Fibroblast of lung (primary cell): ENCODE data around the gene OR2V2. TPM values are rescaled to one million over a fixed set of nuclear protein-coding genes. Genes with fewer than 3 reads are reported as not detected.

Experiments used
- DNase-seq, 2 donors: peaks; one replicate each; pipeline versions ENCODE4 v3.0.0 to v3.0.0-alpha.2; 2010; ENCODE audit warnings: low read depth in 2 of 2
- H2AFZ ChIP-seq: 2 replicates; pipeline ENCODE4 v1.5.1; 2012; ENCODE audit warnings: low read length, control low read depth, inconsistent platforms
- H3K27ac ChIP-seq: 2 replicates; pipeline ENCODE4 v1.5.1; 2011; ENCODE audit warnings: low read length, control low read depth; ENCODE audit not compliant: insufficient read depth
- H3K27me3 ChIP-seq: 2 replicates; pipeline ENCODE4 v1.5.1; 2011; ENCODE audit warnings: mild to moderate bottlenecking, low read length; ENCODE audit not compliant: control insufficient read depth, insufficient read depth
- H3K36me3 ChIP-seq: 2 replicates; pipeline ENCODE4 v1.5.1; 2011; ENCODE audit warnings: low read length; ENCODE audit not compliant: control insufficient read depth, insufficient read depth
- H3K4me1 ChIP-seq: 2 replicates; pipeline ENCODE4 v1.5.1; 2011; ENCODE audit warnings: low read length; ENCODE audit not compliant: control insufficient read depth, insufficient read depth; ENCODE audit errors: extremely low read depth
- H3K4me2 ChIP-seq: 2 replicates; pipeline ENCODE4 v1.5.1; 2011; ENCODE audit warnings: low read length, control low read depth; ENCODE audit not compliant: insufficient read depth; ENCODE audit errors: extremely low read depth
- H3K4me3 ChIP-seq, 4 experiments: fragments of 200-600 bp in 1 of 4; sonication (generic) in 1 of 4; replicated peaks in 1 of 4; 2 replicates each; pipeline ENCODE4 v1.5.1; 2011 to 2016; ENCODE audit warnings: low read length in 4 of 4, low read depth in 3 of 4, mild to moderate bottlenecking in 3 of 4, control low read depth in 2 of 4, inconsistent platforms in 1 of 4, mixed read lengths in 1 of 4; ENCODE audit not compliant: insufficient read depth in 1 of 4; ENCODE audit errors: control extremely low read depth in 1 of 4
- H3K79me2 ChIP-seq: 2 replicates; pipeline ENCODE4 v1.5.1; 2012; ENCODE audit warnings: mild to moderate bottlenecking, low read length, inconsistent platforms; ENCODE audit not compliant: control insufficient read depth, insufficient read depth
- H3K9ac ChIP-seq: 2 replicates; pipeline ENCODE4 v1.5.1; 2011; ENCODE audit warnings: mild to moderate bottlenecking, low read length, control low read depth; ENCODE audit not compliant: insufficient read depth
- H3K9me3 ChIP-seq: 2 replicates; pipeline ENCODE4 v1.5.1; 2012; ENCODE audit warnings: low read depth, low read length; ENCODE audit not compliant: control insufficient read depth, insufficient read depth
- H4K20me1 ChIP-seq: 2 replicates; pipeline ENCODE4 v1.5.1; 2011; ENCODE audit warnings: low read length; ENCODE audit not compliant: control insufficient read depth, insufficient read depth; ENCODE audit errors: extremely low read depth
- EZH2 ChIP-seq: IDR thresholded peaks from 2 replicates; pipeline ENCODE4 v1.5.1; 2012; ENCODE audit warnings: low read length, control low read depth, mild to moderate bottlenecking; ENCODE audit errors: missing control alignments
- polyA plus RNA-seq, 2 donors: library from polyadenylated mRNA; depleted of rRNA in 1 of 2; stranded (reverse) in 1 of 2; unstranded in 1 of 2; fragments of >200 nt; gene quantifications; 2 replicates each; pipeline ENCODE4 v1.2.1, GENCODE V29; 2011 to 2012; ENCODE audit warnings: missing spikeins in 1 of 2
- total RNA-seq: library from RNA; depleted of rRNA; stranded (reverse); fragments of >200 nt; gene quantifications from 2 replicates; pipeline ENCODE4 v1.2.1, GENCODE V29; 2014
- TF ChIP-seq, protein P1 (sequence below), 2 donors: IDR thresholded peaks in 1 of 2; conservative IDR thresholded peaks in 1 of 2; 1 replicate in 1 of 2; 2 replicates in 1 of 2; pipeline ENCODE4 v1.5.1; 2011 to 2012; ENCODE audit warnings: low read length in 2 of 2, control low read depth in 1 of 2, inconsistent platforms in 1 of 2, low read depth in 1 of 2, mild to moderate bottlenecking in 1 of 2

OR2V2 gene
- total and polyA plus RNA-seq, 2 donors (not counting 1 experiment from before 2014, with no cell fraction given), result not detected

DNA sequence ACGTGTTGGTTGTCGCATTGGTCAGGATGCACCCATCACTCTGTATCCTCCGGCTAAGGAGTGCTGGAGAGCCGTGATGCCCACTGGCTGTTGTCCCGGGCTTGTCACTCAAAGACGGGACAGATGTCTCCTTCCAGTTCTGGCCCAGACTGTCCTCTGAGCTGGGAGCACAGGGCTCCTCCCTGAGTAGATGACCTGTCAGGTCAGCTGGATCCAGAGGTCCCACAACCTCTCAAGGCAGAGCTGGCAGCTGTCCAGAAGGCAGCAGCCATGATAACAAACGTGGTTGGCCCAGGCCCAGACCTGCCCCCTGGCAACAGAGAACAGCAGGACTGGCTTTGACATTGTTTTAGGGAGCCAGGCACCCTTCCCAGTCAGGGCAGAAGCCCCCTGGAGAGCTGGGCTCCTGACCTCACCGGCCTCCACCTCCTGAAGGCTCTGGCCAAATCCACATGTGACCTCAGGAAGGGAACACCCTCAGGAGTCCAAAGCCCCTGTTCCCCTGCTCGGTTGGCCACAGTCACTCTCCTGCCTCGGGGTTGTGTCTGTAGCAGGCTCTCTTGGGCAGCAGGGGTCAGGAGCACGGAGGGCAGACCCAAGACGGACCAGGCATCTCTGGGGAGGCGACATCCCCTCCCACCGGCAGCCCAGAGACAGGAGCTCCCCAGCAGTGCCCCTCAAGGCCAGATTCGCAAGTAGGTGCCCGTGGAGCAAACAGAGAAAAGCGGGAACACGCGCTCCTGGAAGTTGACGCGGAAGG lies 47.3 kb downstream of the OR2V2 start:
- TF ChIP-seq, protein P1, sequence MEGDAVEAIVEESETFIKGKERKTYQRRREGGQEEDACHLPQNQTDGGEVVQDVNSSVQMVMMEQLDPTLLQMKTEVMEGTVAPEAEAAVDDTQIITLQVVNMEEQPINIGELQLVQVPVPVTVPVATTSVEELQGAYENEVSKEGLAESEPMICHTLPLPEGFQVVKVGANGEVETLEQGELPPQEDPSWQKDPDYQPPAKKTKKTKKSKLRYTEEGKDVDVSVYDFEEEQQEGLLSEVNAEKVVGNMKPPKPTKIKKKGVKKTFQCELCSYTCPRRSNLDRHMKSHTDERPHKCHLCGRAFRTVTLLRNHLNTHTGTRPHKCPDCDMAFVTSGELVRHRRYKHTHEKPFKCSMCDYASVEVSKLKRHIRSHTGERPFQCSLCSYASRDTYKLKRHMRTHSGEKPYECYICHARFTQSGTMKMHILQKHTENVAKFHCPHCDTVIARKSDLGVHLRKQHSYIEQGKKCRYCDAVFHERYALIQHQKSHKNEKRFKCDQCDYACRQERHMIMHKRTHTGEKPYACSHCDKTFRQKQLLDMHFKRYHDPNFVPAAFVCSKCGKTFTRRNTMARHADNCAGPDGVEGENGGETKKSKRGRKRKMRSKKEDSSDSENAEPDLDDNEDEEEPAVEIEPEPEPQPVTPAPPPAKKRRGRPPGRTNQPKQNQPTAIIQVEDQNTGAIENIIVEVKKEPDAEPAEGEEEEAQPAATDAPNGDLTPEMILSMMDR (conservative IDR thresholded peaks at IDR 0.05 in 1 of 2, IDR thresholded peaks at IDR 0.05 in 1 of 2; ENCODE audit: low read depth in 1 of 2, low read length in 2 of 2), result no peak
- TF ChIP-seq EZH2, result no peak
- Histone ChIP-seq H3K9ac (no peak overlapping the region), H3K27ac (no peak overlapping the region), H3K27me3 (no peaks in the 10 kb centered on the region), H3K9me3 (no peaks in the 10 kb centered on the region), H2AFZ (no peak overlapping the region), H3K4me1 (peaks cover 2% of the 10 kb centered on the region), H3K36me3 (no peaks in the 10 kb centered on the region), H3K4me2 (no peak overlapping the region), H3K79me2 (no peaks in the 10 kb centered on the region), H4K20me1 (no peaks in the 10 kb centered on the region), H3K4me3 (no peak overlapping the region)
- no peak for DNase-seq

DNA sequence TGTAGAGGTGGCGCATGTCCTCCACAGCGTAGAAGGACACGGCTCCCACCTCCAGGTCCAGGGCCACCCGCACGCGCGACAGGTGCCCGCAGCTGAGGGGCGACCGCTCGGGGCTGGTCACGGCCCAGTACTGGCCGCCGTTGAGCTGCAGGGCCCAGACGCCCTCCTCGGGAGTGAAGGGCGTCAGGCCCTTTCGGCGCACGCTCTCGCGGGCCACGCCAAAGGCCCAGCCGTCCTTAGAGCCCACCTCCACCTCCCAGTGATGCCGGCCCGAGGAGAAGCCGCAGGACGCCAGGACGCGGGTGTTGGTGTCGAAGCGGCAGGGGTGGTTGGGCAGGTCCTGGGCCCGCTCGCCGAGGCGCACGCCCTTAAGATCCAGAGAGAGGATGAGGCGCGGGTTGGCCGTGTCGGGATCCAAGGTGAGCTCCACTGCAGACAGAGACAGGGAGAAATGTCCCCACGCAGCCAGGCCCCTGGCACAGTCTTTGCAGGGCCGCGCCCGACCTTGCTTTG lies 47.9 kb downstream of the OR2V2 start:
- Histone ChIP-seq H3K4me2 (no peak overlapping the region), H3K36me3 (no peaks in the 10 kb centered on the region)
- TF ChIP-seq, protein P1 (conservative IDR thresholded peaks at IDR 0.05 in 1 of 2, IDR thresholded peaks at IDR 0.05 in 1 of 2; ENCODE audit: low read depth in 1 of 2, low read length in 2 of 2), result no peak
- TF ChIP-seq EZH2, result no peak

DNA sequence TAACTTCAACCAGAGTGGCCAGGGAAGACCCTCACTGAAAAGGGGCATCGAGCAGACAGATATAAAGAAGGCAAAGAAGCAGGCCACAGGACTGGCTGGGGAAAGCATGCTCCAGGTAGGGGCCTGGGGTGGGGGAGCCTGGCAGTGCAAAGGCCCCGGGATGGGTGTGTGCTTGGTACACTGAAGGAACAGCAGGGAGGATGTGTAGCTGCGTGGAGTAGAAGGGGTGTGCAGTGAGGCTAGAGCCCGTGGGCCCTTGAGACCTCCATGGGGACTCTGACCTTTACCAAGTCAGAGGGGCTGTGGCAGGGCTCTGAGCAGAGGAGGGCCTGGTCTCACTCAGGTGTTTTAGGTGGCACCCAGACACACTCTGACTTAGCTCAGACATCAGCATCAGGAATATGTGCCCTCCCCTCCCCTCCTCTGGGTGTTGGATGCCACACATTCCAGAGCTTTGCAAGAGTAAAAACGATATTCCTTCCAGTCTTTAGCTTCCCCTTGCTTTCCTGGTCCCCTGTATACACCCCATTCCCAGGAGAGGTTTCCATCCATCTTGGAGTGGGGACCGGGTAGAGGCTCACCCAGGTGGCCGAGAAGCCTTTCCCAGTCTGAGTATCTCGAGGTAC lies 50.1 kb downstream of the OR2V2 start:
- H3K27me3 ChIP-seq, result no peaks in the 10 kb centered on the region
- peaks cover 2% of the 10 kb centered on the region for H3K4me1 ChIP-seq
- no peaks in the 10 kb centered on the region for H3K79me2 ChIP-seq
- H3K36me3 ChIP-seq, result no peaks in the 10 kb centered on the region
- H2AFZ ChIP-seq, result no peak overlapping the region
- no peak for TF ChIP-seq EZH2
- TF ChIP-seq, protein P1 (conservative IDR thresholded peaks at IDR 0.05 in 1 of 2, IDR thresholded peaks at IDR 0.05 in 1 of 2; ENCODE audit: low read depth in 1 of 2, low read length in 2 of 2), result no peak
- no peak overlapping the region for H3K27ac ChIP-seq
- H3K9me3 ChIP-seq, result no peaks in the 10 kb centered on the region
- no peak overlapping the region for H3K4me2 ChIP-seq
- no peaks in the 10 kb centered on the region for H4K20me1 ChIP-seq
- DNase-seq, result no peak
- no peak overlapping the region for H3K9ac ChIP-seq
- H3K4me3 ChIP-seq, result no peak overlapping the region

More for the DNA sequence above, 47.9 kb downstream of the OR2V2 start:
- Histone ChIP-seq H4K20me1 (no peaks in the 10 kb centered on the region), H3K9me3 (no peaks in the 10 kb centered on the region), H2AFZ (no peak overlapping the region), H3K27ac (no peak overlapping the region), H3K4me3 (no peak overlapping the region), H3K9ac (no peak overlapping the region), H3K27me3 (no peaks in the 10 kb centered on the region), H3K79me2 (no peaks in the 10 kb centered on the region), H3K4me1 (peaks cover 2% of the 10 kb centered on the region)
- no peak for DNase-seq
